ENCODE results near the gene KIF2A. TPM values are rescaled to one million over a fixed set of nuclear protein-coding genes. Genes with fewer than 3 reads are reported as not detected.

The KIF2A gene
- total and polyA plus RNA-seq, 9 of the 15 experiments (the other 6 are each of a cell fraction or from before 2014, with no cell fraction given), result 42.6 to 126 (median 77.6) TPM

DNA sequence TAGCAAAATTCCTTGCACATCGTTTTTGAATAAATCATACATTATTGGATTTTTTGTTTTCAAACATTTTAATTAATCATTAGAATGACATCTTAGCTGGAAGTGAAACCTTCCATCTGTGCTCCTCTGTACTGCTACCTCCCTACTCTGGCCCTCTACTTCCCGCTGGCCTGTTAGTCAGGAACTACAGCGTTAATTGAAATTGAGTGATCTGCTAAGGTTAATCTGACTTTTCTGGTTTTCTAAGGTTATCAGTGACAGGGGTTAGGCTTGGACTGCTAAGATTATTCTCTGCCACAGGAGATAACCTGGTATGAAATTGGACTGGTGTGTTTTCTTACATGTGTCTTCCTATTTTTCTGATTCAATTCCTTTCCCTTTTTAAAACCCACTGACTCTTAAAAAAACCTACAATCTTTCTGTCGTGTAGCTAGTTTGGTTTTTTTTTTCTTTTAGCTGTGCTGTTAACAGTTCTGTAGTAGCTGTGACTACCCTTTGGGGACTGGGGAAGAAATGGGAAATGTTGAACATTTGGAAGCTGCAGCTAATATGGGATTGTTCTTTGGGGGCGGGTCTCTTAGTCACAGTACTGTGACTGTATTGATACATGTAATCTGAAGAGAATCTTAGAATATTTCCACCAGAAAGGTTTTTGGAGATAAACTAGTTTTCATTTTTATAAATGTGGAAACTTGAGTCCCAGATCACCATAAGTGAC lies 4.6 kb downstream of the KIF2A start (continued):
- no peak for TF ChIP-seq FOXJ3 (CRISPR knock-in tag; IDR thresholded peaks at IDR 0.05)
- no peak for TF ChIP-seq RBM25 (IDR thresholded peaks at IDR 0.05; ENCODE audit: low read depth, low read length, severe bottlenecking)
- no peak for TF ChIP-seq EHMT2 (IDR thresholded peaks at IDR 0.05)
- no peak for TF ChIP-seq ZBTB17 (CRISPR knock-in tag; IDR thresholded peaks at IDR 0.05)
- no peak for TF ChIP-seq NUFIP1 (IDR thresholded peaks at IDR 0.05; ENCODE audit: partially characterized antibody)
- peak in 1 of 2 experiments; percentile 65; a peak in 1 of 4 replicates for TF ChIP-seq HDAC1 (IDR thresholded peaks at IDR 0.05)
- no peak for TF ChIP-seq ZNF274 (IDR thresholded peaks at IDR 0.05; ENCODE audit: borderline replicate concordance, low read depth, low read length)
- no peak for TF ChIP-seq KDM2B (CRISPR knock-in tag; IDR thresholded peaks at IDR 0.05)
- no peak for TF ChIP-seq ZNF224 (CRISPR knock-in tag; IDR thresholded peaks at IDR 0.05)
- no peak for TF ChIP-seq FIP1L1 (IDR thresholded peaks at IDR 0.05; ENCODE audit: low read depth, low read length, poor library complexity, severe bottlenecking)
- peak; percentile 80 for TF ChIP-seq TAL1 (IDR thresholded peaks at IDR 0.05)
- TF ChIP-seq NFE2 (IDR thresholded peaks at IDR 0.05; ENCODE audit: low read depth), result no peak
- TF ChIP-seq, protein P1, sequence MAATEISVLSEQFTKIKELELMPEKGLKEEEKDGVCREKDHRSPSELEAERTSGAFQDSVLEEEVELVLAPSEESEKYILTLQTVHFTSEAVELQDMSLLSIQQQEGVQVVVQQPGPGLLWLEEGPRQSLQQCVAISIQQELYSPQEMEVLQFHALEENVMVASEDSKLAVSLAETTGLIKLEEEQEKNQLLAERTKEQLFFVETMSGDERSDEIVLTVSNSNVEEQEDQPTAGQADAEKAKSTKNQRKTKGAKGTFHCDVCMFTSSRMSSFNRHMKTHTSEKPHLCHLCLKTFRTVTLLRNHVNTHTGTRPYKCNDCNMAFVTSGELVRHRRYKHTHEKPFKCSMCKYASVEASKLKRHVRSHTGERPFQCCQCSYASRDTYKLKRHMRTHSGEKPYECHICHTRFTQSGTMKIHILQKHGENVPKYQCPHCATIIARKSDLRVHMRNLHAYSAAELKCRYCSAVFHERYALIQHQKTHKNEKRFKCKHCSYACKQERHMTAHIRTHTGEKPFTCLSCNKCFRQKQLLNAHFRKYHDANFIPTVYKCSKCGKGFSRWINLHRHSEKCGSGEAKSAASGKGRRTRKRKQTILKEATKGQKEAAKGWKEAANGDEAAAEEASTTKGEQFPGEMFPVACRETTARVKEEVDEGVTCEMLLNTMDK (IDR thresholded peaks at IDR 0.05; ENCODE audit: borderline replicate concordance, insufficient read depth, low read depth, low read length, poor library complexity, severe bottlenecking), result no peak
- no peak for TF ChIP-seq ZNF316 (IDR thresholded peaks at IDR 0.05)
- no peak for TF ChIP-seq GABPB2 (CRISPR knock-in tag; conservative IDR thresholded peaks at IDR 0.05)
- TF ChIP-seq PCBP1 (IDR thresholded peaks at IDR 0.05; ENCODE audit: low read depth, low read length, poor library complexity, severe bottlenecking), result no peak
- peak; percentile 76 for TF ChIP-seq FOXM1 (IDR thresholded peaks at IDR 0.05; ENCODE audit: low read depth)
- no peak for TF ChIP-seq FOXM1 (CRISPR knock-in tag; IDR thresholded peaks at IDR 0.05; ENCODE audit: low read depth)
- no peak for TF ChIP-seq ZKSCAN3 (CRISPR knock-in tag; IDR thresholded peaks at IDR 0.05)
- no peak for TF ChIP-seq ZNF408 (CRISPR knock-in tag; IDR thresholded peaks at IDR 0.05; ENCODE audit: low read depth)
- TF ChIP-seq, protein P2, sequence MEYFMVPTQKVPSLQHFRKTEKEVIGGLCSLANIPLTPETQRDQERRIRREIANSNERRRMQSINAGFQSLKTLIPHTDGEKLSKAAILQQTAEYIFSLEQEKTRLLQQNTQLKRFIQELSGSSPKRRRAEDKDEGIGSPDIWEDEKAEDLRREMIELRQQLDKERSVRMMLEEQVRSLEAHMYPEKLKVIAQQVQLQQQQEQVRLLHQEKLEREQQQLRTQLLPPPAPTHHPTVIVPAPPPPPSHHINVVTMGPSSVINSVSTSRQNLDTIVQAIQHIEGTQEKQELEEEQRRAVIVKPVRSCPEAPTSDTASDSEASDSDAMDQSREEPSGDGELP (CRISPR knock-in tag; IDR thresholded peaks at IDR 0.05; ENCODE audit: borderline replicate concordance), result no peak
- no peak for TF ChIP-seq CHCHD3 (CRISPR knock-in tag; IDR thresholded peaks at IDR 0.05)
- TF ChIP-seq ESRRA (IDR thresholded peaks at IDR 0.05; ENCODE audit: borderline replicate concordance, low read depth), result 0 out of 2 replicates have a peak, but pooled peaks have one; percentile 16
- 0 out of 2 replicates have a peak, but pooled peaks have one; percentile 17 for TF ChIP-seq MTA3 (IDR thresholded peaks at IDR 0.05; ENCODE audit: borderline replicate concordance)
- TF ChIP-seq, protein P3, sequence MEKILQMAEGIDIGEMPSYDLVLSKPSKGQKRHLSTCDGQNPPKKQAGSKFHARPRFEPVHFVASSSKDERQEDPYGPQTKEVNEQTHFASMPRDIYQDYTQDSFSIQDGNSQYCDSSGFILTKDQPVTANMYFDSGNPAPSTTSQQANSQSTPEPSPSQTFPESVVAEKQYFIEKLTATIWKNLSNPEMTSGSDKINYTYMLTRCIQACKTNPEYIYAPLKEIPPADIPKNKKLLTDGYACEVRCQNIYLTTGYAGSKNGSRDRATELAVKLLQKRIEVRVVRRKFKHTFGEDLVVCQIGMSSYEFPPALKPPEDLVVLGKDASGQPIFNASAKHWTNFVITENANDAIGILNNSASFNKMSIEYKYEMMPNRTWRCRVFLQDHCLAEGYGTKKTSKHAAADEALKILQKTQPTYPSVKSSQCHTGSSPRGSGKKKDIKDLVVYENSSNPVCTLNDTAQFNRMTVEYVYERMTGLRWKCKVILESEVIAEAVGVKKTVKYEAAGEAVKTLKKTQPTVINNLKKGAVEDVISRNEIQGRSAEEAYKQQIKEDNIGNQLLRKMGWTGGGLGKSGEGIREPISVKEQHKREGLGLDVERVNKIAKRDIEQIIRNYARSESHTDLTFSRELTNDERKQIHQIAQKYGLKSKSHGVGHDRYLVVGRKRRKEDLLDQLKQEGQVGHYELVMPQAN (IDR thresholded peaks at IDR 0.05; ENCODE audit: borderline replicate concordance), result no peak
- TF ChIP-seq NFIC (IDR thresholded peaks at IDR 0.05), result peak; percentile 56
- TF ChIP-seq OTX1 (CRISPR knock-in tag; IDR thresholded peaks at IDR 0.05), result no peak
